ENCODE data around the gene DIO3. TPM values are rescaled to one million over a fixed set of nuclear protein-coding genes. Genes with fewer than 3 reads are reported as not detected.

DIO3 gene
- total RNA-seq, 1 donor from 2014 or later = 35.6 TPM

DNA sequence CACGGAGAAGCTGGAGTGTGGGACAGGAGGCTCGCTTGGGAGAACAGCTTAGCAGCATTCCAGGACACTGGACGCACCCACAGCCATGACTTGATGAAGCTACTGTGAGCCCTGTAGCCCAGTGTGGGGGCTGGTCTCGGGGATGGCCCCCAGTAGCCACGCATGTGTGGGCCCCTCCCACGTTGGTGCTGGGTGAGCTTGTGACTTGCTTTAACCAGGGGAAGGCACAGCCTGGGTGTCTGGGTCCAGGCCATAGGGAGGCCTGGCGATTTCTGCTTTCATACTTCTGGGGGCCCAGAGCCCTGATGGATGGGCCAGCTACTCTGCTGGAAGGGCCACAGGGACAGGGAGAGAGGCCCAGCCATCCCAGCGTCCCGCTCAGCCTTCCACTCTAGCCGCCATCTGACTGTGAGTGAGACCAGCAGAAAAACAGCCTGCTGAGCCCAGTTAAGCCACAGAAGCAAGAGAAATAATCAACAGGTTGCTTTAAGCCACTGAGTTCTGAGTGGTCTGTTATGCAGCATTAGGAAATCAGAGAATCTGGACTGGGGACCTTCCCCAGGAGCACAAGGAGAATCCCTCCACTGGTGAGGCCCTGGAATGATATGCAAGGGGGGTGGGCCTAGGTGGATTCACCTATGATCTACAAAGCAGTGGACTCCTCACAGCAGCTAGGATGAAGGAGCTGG is 16.1 kb downstream of the DIO3 start:
- H3K4me1 Mint-ChIP-seq = no peaks in the 10 kb centered on the region
- no peaks in the 10 kb centered on the region for H3K9me3 Mint-ChIP-seq
- DNase-seq (ENCODE audit: low spot score in 2 of 2, unreplicated experiment in 2 of 2) = no peak
- H3K4me3 Mint-ChIP-seq = no peak overlapping the region
- no peak overlapping the region for H3K27ac Mint-ChIP-seq
- H3K27me3 Mint-ChIP-seq (ENCODE audit: low read depth) = peaks cover 32% of the 10 kb centered on the region
- no peaks in the 10 kb centered on the region for H3K36me3 Mint-ChIP-seq
- TF ChIP-seq, protein P1, sequence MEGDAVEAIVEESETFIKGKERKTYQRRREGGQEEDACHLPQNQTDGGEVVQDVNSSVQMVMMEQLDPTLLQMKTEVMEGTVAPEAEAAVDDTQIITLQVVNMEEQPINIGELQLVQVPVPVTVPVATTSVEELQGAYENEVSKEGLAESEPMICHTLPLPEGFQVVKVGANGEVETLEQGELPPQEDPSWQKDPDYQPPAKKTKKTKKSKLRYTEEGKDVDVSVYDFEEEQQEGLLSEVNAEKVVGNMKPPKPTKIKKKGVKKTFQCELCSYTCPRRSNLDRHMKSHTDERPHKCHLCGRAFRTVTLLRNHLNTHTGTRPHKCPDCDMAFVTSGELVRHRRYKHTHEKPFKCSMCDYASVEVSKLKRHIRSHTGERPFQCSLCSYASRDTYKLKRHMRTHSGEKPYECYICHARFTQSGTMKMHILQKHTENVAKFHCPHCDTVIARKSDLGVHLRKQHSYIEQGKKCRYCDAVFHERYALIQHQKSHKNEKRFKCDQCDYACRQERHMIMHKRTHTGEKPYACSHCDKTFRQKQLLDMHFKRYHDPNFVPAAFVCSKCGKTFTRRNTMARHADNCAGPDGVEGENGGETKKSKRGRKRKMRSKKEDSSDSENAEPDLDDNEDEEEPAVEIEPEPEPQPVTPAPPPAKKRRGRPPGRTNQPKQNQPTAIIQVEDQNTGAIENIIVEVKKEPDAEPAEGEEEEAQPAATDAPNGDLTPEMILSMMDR (IDR thresholded peaks at IDR 0.05; ENCODE audit: unreplicated experiment) = no peak

DNA sequence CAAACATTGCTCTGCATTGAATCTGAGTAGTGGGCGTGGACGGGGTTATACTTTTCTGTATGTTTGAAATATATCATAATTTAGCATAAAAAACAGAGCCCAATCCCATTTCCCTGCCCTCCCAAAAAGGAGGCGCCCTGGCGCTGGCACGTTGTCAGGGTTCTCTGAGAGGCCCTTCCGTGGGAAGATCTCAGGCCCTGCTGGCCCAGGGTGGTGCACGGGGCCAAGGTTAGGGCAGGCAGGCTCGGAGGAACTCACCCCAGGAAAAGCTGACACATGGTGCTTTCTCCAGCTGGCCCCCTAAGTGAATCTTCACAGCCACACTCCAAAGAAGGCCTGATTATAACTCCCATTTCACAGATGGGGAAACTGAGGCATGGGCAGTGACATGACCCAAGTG is 17.2 kb downstream of the DIO3 start:
- no peak overlapping the region for H3K27ac Mint-ChIP-seq
- H3K9me3 Mint-ChIP-seq = no peaks in the 10 kb centered on the region
- TF ChIP-seq, protein P1 (IDR thresholded peaks at IDR 0.05; ENCODE audit: unreplicated experiment) = no peak
- no peaks in the 10 kb centered on the region for H3K4me1 Mint-ChIP-seq
- H3K36me3 Mint-ChIP-seq = no peaks in the 10 kb centered on the region
- no peak for DNase-seq (ENCODE audit: low spot score in 2 of 2, unreplicated experiment in 2 of 2)
- peaks cover 24% of the 10 kb centered on the region for H3K27me3 Mint-ChIP-seq (ENCODE audit: low read depth)
- no peak overlapping the region for H3K4me3 Mint-ChIP-seq

DNA sequence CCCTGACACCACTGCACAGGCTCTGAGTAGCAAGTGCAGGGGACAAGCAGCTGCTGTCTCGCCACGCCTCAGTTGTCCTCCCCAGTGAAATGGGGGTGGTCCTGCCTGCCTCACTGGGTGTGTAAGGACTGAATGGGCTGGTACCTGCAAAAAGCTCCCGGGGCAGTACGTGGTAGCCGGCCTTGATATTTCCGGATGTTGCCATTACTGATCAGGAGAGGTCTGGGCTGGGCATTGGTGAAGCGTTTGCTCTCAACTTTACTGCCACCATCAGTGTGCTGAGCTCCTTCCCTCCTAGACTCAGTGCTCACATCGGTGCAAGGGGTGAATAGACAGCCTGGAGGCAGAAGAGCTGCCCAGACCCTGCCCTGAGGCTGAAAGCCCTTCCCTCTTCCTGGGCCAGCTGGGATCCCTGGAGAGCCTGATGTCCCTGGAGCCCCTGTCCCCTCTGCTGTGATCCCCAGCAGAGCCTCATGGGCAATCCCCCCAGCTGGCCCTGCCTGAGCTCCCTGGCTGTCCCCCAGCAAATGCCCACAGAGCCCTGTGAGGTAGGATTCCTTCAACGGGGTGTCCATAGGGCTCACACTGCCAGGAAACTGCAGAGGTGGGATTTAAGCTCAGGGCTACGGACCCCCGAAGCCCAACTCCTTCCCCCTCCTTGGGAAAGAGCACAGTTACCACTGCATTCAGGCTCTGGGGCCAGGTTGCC is 18.2 kb downstream of the DIO3 start:
- H3K27ac Mint-ChIP-seq = no peak overlapping the region
- no peak overlapping the region for H3K4me3 Mint-ChIP-seq
- DNase-seq (ENCODE audit: low spot score in 2 of 2, unreplicated experiment in 2 of 2) = no peak
- no peaks in the 10 kb centered on the region for H3K4me1 Mint-ChIP-seq
- no peaks in the 10 kb centered on the region for H3K36me3 Mint-ChIP-seq
- H3K27me3 Mint-ChIP-seq (ENCODE audit: low read depth) = peaks cover 16% of the 10 kb centered on the region
- no peaks in the 10 kb centered on the region for H3K9me3 Mint-ChIP-seq
- TF ChIP-seq, protein P1 (IDR thresholded peaks at IDR 0.05; ENCODE audit: unreplicated experiment) = no peak

- no peak for DNase-seq (ENCODE audit: low spot score in 2 of 2, unreplicated experiment in 2 of 2)
- Mint-ChIP-seq H3K4me1 (no peaks in the 10 kb centered on the region), H3K9me3 (no peaks in the 10 kb centered on the region), H3K4me3 (no peak overlapping the region), H3K36me3 (no peaks in the 10 kb centered on the region), H3K27me3 (ENCODE audit: low read depth) (peaks cover 13% of the 10 kb centered on the region), H3K27ac (no peak overlapping the region)
- TF ChIP-seq, protein P1 (IDR thresholded peaks at IDR 0.05; ENCODE audit: unreplicated experiment) = no peak
Observed at GRCh38 chr14:101581806-101582205, 20.5 kb downstream of the DIO3 start.

DNA sequence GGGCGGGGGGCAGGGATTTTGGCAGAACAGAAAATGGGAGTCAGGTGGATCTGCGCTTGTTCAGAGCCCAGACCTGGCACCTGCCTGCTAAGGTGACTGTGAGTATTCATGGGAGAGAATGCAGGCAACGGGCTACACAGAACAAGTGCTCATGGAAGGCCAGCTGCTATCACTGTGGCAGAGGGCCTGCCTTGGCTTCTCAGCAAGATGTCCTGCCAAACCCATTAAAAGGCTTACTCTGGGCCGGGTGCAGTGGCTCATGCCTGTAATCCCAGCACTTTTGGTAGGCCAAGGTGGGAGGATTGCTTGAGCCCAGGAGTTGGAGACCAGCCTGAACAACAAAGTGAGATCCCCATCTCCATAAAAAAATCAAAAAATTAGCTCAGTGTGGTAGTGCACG is 21.0 kb downstream of the DIO3 start:
- TF ChIP-seq, protein P1 (IDR thresholded peaks at IDR 0.05; ENCODE audit: unreplicated experiment) = no peak
- no peaks in the 10 kb centered on the region for H3K4me1 Mint-ChIP-seq
- H3K36me3 Mint-ChIP-seq = no peaks in the 10 kb centered on the region
- H3K9me3 Mint-ChIP-seq = no peaks in the 10 kb centered on the region
- no peak overlapping the region for H3K27ac Mint-ChIP-seq
- H3K4me3 Mint-ChIP-seq = no peak overlapping the region
- no peak for DNase-seq (ENCODE audit: low spot score in 2 of 2, unreplicated experiment in 2 of 2)
- H3K27me3 Mint-ChIP-seq (ENCODE audit: low read depth) = peaks cover 13% of the 10 kb centered on the region

Measured in mesothelial cell of epicardium (in vitro differentiated cells).